Neural progenitor cell (in vitro differentiated cells): ENCODE results near the gene RRAS2. TPM values are rescaled to one million over a fixed set of nuclear protein-coding genes. Genes with fewer than 3 reads are reported as not detected.

Source experiments
- DNase-seq: peaks from one replicate; pipeline ENCODE4 v3.0.0-alpha.2; 2016; ENCODE audit warnings: low spot score
- H2AFZ ChIP-seq: fragments of 200-600 bp; sonication (generic); replicated peaks from 2 replicates; pipeline ENCODE4 v1.6.1; 2016; ENCODE audit warnings: antibody characterized with exemption
- H3F3A ChIP-seq: fragments of 200-600 bp; sonication (generic); 2 replicates; pipeline ENCODE4 v1.6.1; 2016; ENCODE audit warnings: antibody characterized with exemption, low read depth
- H3K27ac ChIP-seq: fragments of 200-600 bp; sonication (generic); 2 replicates; pipeline ENCODE4 v1.5.1; 2016; ENCODE audit warnings: mild to moderate bottlenecking
- H3K27me3 ChIP-seq: fragments of 200-600 bp; sonication (generic); 2 replicates; pipeline ENCODE4 v1.6.1; 2016; ENCODE audit warnings: mild to moderate bottlenecking, moderate library complexity
- H3K36me3 ChIP-seq: fragments of 200-600 bp; sonication (generic); 2 replicates; pipeline ENCODE4 v1.5.1; 2016
- H3K4me1 ChIP-seq: fragments of 200-600 bp; sonication (generic); 2 replicates; pipeline ENCODE4 v1.6.1; 2016; ENCODE audit warnings: mixed run types
- H3K4me2 ChIP-seq: fragments of 200-600 bp; sonication (generic); 2 replicates; pipeline ENCODE4 v1.6.1; 2016
- H3K4me3 ChIP-seq: fragments of 200-600 bp; sonication (generic); 2 replicates; pipeline ENCODE4 v1.5.1; 2016
- H3K79me2 ChIP-seq: fragments of 200-600 bp; sonication (generic); 2 replicates; pipeline ENCODE4 v1.6.1; 2016; ENCODE audit warnings: low read depth
- H3K9ac ChIP-seq: fragments of 200-600 bp; sonication (generic); 2 replicates; pipeline ENCODE4 v1.6.1; 2016
- H3K9me3 ChIP-seq: fragments of 200-600 bp; sonication (generic); 2 replicates; pipeline ENCODE4 v1.5.1; 2016; ENCODE audit warnings: low read depth
- H4K20me1 ChIP-seq: fragments of 200-600 bp; sonication (generic); 2 replicates; pipeline ENCODE4 v1.6.1; 2016; ENCODE audit warnings: low read depth
- H3K27ac Mint-ChIP-seq: 3 replicates; pipeline ENCODE4 v1.8.0; 2021; ENCODE audit warnings: mixed read lengths
- H3K27me3 Mint-ChIP-seq: 2 replicates; pipeline ENCODE4 v1.8.0; 2022; ENCODE audit warnings: low read depth, mild to moderate bottlenecking, inconsistent platforms, moderate library complexity, mixed read lengths; ENCODE audit not compliant: insufficient read depth
- H3K36me3 Mint-ChIP-seq: 3 replicates; pipeline ENCODE4 v1.8.0; 2021; ENCODE audit warnings: mixed read lengths
- H3K4me1 Mint-ChIP-seq: 3 replicates; pipeline ENCODE4 v1.8.0; 2021; ENCODE audit warnings: mixed read lengths
- H3K4me3 Mint-ChIP-seq: 3 replicates; pipeline ENCODE4 v1.8.0; 2021; ENCODE audit warnings: mild to moderate bottlenecking, moderate library complexity, mixed read lengths
- H3K9me3 Mint-ChIP-seq: 3 replicates; pipeline ENCODE4 v1.8.0; 2020; ENCODE audit warnings: mixed read lengths
- CTCF ChIP-seq: fragments of 200-600 bp; sonication (generic); IDR thresholded peaks from 2 replicates; pipeline ENCODE4 v1.5.1; 2017; ENCODE audit warnings: antibody characterized with exemption, mild to moderate bottlenecking
- EZH2 ChIP-seq: fragments of 200-600 bp; sonication (generic); IDR thresholded peaks from 2 replicates; pipeline ENCODE4 v1.6.1; 2017; ENCODE audit warnings: antibody characterized with exemption, mild to moderate bottlenecking, moderate library complexity
- EZH2phosphoT487 ChIP-seq: fragments of 200-600 bp; sonication (generic); IDR thresholded peaks from 2 replicates; pipeline ENCODE4 v1.6.1; 2017; ENCODE audit warnings: antibody characterized with exemption
- total RNA-seq: library from RNA; depleted of rRNA; stranded (reverse); fragments of >200 nt; gene quantifications from 2 replicates; pipeline ENCODE4 v1.2.3, GENCODE V29; 2015; ENCODE audit warnings: low replicate concordance

The RRAS2 gene
- total RNA-seq, 1 donor from 2014 or later = 129 TPM

DNA sequence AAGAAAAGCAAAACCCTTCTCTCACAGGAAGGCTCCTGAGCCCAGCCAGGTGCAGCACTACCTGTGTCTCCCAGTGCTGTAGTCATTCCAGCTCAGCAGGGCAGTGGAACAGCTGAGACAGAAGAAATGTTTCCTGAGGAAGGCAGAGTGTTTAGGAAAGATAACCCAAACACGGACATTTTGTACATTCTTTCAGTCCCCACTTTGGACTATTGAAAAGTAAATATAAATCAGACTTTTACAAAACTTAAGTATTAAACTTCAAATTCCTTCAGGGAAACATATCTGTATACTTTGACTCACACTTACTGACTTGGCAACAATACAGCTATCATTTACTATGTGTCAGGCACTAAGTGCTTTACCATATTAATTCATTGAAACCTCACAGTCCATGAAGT is 40.4 kb downstream of the RRAS2 start:
- peaks cover 2% of the 10 kb centered on the region for H3K36me3 Mint-ChIP-seq
- H3K4me1 Mint-ChIP-seq = peaks cover 6% of the 10 kb centered on the region
- H3K27ac Mint-ChIP-seq = no peak overlapping the region
- no peaks in the 10 kb centered on the region for H3K9me3 Mint-ChIP-seq
- H3K4me3 Mint-ChIP-seq = no peak overlapping the region
- Histone ChIP-seq H3K36me3 (no peaks in the 10 kb centered on the region), H3K9me3 (no peaks in the 10 kb centered on the region), H4K20me1 (peaks cover 36% of the 10 kb centered on the region), H3F3A (no peaks in the 10 kb centered on the region), H3K79me2 (peaks cover 98% of the 10 kb centered on the region), H3K4me1 (peaks cover 17% of the 10 kb centered on the region), H3K4me3 (no peak overlapping the region), H3K27me3 (no peaks in the 10 kb centered on the region), H3K27ac (peak overlapping the region; percentile 25), H2AFZ (no peak overlapping the region), H3K4me2 (no peak overlapping the region), H3K9ac (no peak overlapping the region)
- no peaks in the 10 kb centered on the region for H3K27me3 Mint-ChIP-seq
- DNase-seq = no peak
- TF ChIP-seq EZH2phosphoT487 (no peak), EZH2 (no peak), CTCF (no peak)

DNA sequence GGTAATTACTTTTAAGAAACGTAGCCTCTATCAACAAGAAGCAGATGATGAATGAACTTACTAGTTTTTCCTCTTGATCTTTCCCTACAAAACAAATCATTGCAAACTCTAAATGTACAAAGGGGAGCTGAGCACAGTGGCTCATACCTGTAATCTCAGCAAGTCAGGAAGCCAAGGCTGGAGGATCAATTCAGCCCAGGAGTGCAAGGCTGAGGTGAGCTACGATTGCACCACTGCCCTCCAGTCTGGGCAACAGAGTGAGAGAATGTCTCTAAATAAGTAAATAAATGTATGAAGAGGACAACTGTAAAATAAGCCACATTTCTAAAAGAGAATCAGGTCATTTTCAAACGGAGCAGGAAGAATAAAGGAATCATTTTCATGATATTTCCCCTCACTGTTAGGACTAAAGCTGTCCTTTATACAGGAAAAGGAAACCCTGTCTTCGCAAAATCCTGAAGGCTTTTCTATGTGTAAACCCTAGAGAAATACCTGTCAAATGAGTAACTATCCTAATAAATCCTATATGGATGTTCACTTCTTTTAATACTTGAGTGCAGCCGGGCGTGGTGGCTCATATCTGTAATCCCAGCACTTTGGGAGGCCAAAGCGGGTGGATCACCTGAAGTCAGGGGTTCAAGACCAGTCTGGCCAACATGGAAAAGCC is 41.2 kb downstream of the RRAS2 start:
- H3K4me3 ChIP-seq = no peak overlapping the region
- no peaks in the 10 kb centered on the region for H3K27me3 ChIP-seq
- no peaks in the 10 kb centered on the region for H3K9me3 ChIP-seq
- no peaks in the 10 kb centered on the region for H3K9me3 Mint-ChIP-seq
- H3K9ac ChIP-seq = no peak overlapping the region
- DNase-seq = no peak
- H3K27ac ChIP-seq = no peak overlapping the region
- H3K4me1 ChIP-seq = peaks cover 19% of the 10 kb centered on the region
- peaks cover 40% of the 10 kb centered on the region for H4K20me1 ChIP-seq
- TF ChIP-seq EZH2phosphoT487 = no peak
- TF ChIP-seq CTCF = no peak
- TF ChIP-seq EZH2 = no peak
- no peaks in the 10 kb centered on the region for H3F3A ChIP-seq
- H3K27me3 Mint-ChIP-seq = no peaks in the 10 kb centered on the region
- peaks cover 98% of the 10 kb centered on the region for H3K79me2 ChIP-seq
- no peak overlapping the region for H3K4me2 ChIP-seq
- H3K27ac Mint-ChIP-seq = no peak overlapping the region
- peaks cover 6% of the 10 kb centered on the region for H3K4me1 Mint-ChIP-seq
- H3K36me3 Mint-ChIP-seq = peaks cover 2% of the 10 kb centered on the region
- H3K36me3 ChIP-seq = no peaks in the 10 kb centered on the region
- H3K4me3 Mint-ChIP-seq = no peak overlapping the region
- H2AFZ ChIP-seq = no peak overlapping the region

DNA sequence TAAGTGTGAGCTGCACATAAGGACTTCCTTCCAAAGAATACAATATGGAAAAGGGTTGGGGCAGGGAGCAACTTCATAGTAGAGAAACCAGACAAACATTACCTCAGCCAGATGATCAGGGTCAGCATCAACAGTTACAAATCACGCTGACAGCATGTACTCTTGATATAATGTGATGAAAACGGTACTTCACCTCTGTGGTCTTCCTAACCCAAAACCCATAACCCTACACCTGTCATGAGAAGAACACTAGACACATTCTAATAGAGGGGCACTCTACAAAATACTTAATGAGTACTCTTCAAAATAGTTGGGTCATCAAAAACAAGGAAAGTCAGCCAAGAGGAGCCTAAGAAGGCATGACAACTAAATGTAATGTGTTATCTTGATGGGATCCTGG is 43.9 kb downstream of the RRAS2 start:
- no peaks in the 10 kb centered on the region for H3K27me3 Mint-ChIP-seq
- TF ChIP-seq EZH2phosphoT487 = no peak
- TF ChIP-seq CTCF = no peak

More for the DNA sequence above, 43.9 kb downstream of the RRAS2 start:
- peaks cover 21% of the 10 kb centered on the region for H3K4me1 ChIP-seq
- Mint-ChIP-seq H3K9me3 (no peaks in the 10 kb centered on the region), H3K4me1 (peaks cover 5% of the 10 kb centered on the region), H3K36me3 (no peaks in the 10 kb centered on the region), H3K4me3 (no peak overlapping the region), H3K27ac (no peak overlapping the region)
- H3K27me3 ChIP-seq = no peaks in the 10 kb centered on the region
- no peak overlapping the region for H3K4me3 ChIP-seq
- H3F3A ChIP-seq = no peaks in the 10 kb centered on the region
- H4K20me1 ChIP-seq = peaks cover 52% of the 10 kb centered on the region
- no peak overlapping the region for H3K27ac ChIP-seq
- no peak for DNase-seq
- H2AFZ ChIP-seq = no peak overlapping the region
- H3K9me3 ChIP-seq = no peaks in the 10 kb centered on the region
- H3K36me3 ChIP-seq = no peaks in the 10 kb centered on the region
- no peak overlapping the region for H3K9ac ChIP-seq
- peaks cover 98% of the 10 kb centered on the region for H3K79me2 ChIP-seq
- no peak overlapping the region for H3K4me2 ChIP-seq
